DND-41 (cell line): ENCODE data around the gene ENAM.
"Not testable (repeated sequence)": the region's sequence is repeated elsewhere in the genome, so short reads cannot be mapped to it uniquely, and the experiment has no call there.

Source experiments
- ATAC-seq: fragments of 200-7000 bp; cut with Tn5 transposase; 3 replicates; pipeline ENCODE4 v1.9.1; 2021; ENCODE audit warnings: low read depth; ENCODE audit not compliant: insufficient read depth
- DNase-seq: peaks from one replicate; pipeline ENCODE4 v3.0.0-alpha.2; 2020
- H2AFZ ChIP-seq: 2 replicates; pipeline ENCODE4 v1.6.0; 2012; ENCODE audit warnings: low read depth, low read length
- H3K27ac ChIP-seq: 2 replicates; pipeline ENCODE4 v1.5.1; 2012; ENCODE audit warnings: low read length, inconsistent platforms
- H3K27me3 ChIP-seq: fragments of 200-600 bp; sonication (generic); 2 replicates; pipeline ENCODE4 v1.6.0; 2012; ENCODE audit warnings: low read length, mild to moderate bottlenecking, inconsistent platforms; ENCODE audit not compliant: insufficient read depth, poor library complexity
- H3K36me3 ChIP-seq: 2 replicates; pipeline ENCODE4 v1.5.1; 2012; ENCODE audit warnings: low read length, inconsistent platforms; ENCODE audit not compliant: insufficient read depth
- H3K4me1 ChIP-seq: 2 replicates; pipeline ENCODE4 v1.5.1; 2012; ENCODE audit warnings: mild to moderate bottlenecking, low read length; ENCODE audit not compliant: insufficient read depth
- H3K4me2 ChIP-seq: 2 replicates; pipeline ENCODE4 v1.6.0; 2012; ENCODE audit warnings: mild to moderate bottlenecking, moderate library complexity, low read length, inconsistent platforms; ENCODE audit not compliant: insufficient read depth
- H3K4me3 ChIP-seq, 2 experiments: fragments of 200-600 bp in 1 of 2; shearing (Covaris generic) in 1 of 2; 2 replicates each; pipeline ENCODE4 v1.5.1; 2012 to 2016; ENCODE audit warnings: inconsistent platforms in 2 of 2, low read length in 2 of 2, mild to moderate bottlenecking in 2 of 2, low read depth in 1 of 2, moderate library complexity in 1 of 2
- H3K79me2 ChIP-seq: 2 replicates; pipeline ENCODE4 v1.6.0; 2012; ENCODE audit warnings: low read length, inconsistent platforms; ENCODE audit not compliant: insufficient read depth
- H3K9ac ChIP-seq: 2 replicates; pipeline ENCODE4 v1.6.0; 2012; ENCODE audit warnings: low read depth, mild to moderate bottlenecking, inconsistent platforms, low read length, moderate library complexity
- H3K9me3 ChIP-seq: 2 replicates; pipeline ENCODE4 v1.5.1; 2012; ENCODE audit warnings: low read length, moderate library complexity, mild to moderate bottlenecking, inconsistent platforms; ENCODE audit not compliant: insufficient read depth, severe bottlenecking
- H4K20me1 ChIP-seq: 2 replicates; pipeline ENCODE4 v1.6.0; 2012; ENCODE audit warnings: low read length; ENCODE audit not compliant: insufficient read depth
- EZH2 ChIP-seq: IDR thresholded peaks from 3 replicates; pipeline ENCODE4 v1.6.1; 2012; ENCODE audit warnings: borderline replicate concordance, low read depth, mild to moderate bottlenecking, moderate library complexity, low read length, inconsistent platforms; ENCODE audit not compliant: severe bottlenecking
- TF ChIP-seq, protein P1 (sequence below): IDR thresholded peaks from 2 replicates; pipeline ENCODE4 v1.5.1; 2012; ENCODE audit warnings: borderline replicate concordance, low read length, moderate library complexity, mild to moderate bottlenecking; ENCODE audit not compliant: poor library complexity, severe bottlenecking; ENCODE audit errors: extremely low read depth

Gene ENAM

DNA sequence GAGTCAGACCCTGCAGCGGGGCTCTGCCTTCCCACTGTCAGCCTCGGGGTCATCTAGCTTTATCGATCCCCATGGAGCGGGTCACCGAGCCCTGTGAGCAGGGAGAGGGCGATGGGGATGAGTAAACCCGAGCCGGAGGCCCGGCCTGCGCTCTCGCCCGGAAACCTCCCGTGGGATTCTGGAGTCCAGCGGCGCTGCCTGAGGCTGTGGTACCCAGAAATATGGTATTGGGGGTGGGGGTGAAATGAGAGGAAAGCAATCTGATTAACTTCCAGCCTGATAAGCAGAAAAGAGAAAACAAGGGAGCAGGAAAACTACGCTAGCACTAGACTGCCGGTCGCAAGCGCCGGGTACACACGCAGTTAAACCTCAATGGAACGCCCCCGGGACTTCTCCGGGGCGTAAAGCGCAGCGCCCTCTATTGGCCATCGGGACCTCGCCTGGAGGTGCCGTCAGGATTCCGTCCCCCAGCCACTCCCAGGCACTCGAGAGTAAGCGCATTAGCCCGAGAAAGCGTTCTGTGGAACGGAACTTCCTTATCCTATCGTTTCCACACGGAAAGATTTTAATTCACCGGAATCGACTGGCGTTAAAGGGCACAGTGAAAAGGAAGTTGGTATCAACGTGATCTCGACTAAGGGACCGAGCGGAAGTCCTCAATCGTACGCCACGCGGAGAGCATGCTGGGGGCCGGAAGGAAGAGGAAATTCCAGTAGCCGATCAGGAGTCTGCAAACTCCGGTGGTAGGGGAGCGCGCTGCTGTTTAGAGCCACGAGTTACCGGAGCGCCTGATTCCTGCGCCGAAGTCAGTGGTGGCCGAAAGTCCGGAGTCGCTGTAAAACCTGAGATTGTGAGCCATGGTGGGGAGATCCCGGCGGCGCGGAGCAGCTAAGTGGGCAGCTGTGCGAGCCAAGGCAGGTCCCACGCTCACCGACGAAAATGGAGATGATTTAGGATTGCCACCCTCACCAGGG is 59.6 kb downstream of the ENAM start, which contains the start of gene UTP3:
Gene UTP3 (plus strand): TSS at position 712 of the 974 bp plus-strand sequence. CDS start 146 bp downstream, at position 858.
- Histone ChIP-seq H3K9me3 (no peaks in the 10 kb centered on the region), H3K36me3 (peaks cover 43% of the 10 kb centered on the region), H3K27me3 (no peaks in the 10 kb centered on the region), H2AFZ (peak within 1 kb of the TSS; percentile 71), H3K4me3 (peak within 1 kb of the TSS; percentile 49 to 71), H3K27ac (peak within 1 kb of the TSS; percentile 98), H4K20me1 (peaks cover 32% of the 10 kb centered on the region), H3K9ac (peak within 1 kb of the TSS; percentile 95), H3K79me2 (peaks cover 69% of the 10 kb centered on the region), H3K4me1 (peaks cover 74% of the 10 kb centered on the region), H3K4me2 (peak within 1 kb of the TSS; percentile 90)
- ATAC-seq (peak; percentile 90), DNase-seq (peak; percentile 98)
- TF ChIP-seq, protein P1, sequence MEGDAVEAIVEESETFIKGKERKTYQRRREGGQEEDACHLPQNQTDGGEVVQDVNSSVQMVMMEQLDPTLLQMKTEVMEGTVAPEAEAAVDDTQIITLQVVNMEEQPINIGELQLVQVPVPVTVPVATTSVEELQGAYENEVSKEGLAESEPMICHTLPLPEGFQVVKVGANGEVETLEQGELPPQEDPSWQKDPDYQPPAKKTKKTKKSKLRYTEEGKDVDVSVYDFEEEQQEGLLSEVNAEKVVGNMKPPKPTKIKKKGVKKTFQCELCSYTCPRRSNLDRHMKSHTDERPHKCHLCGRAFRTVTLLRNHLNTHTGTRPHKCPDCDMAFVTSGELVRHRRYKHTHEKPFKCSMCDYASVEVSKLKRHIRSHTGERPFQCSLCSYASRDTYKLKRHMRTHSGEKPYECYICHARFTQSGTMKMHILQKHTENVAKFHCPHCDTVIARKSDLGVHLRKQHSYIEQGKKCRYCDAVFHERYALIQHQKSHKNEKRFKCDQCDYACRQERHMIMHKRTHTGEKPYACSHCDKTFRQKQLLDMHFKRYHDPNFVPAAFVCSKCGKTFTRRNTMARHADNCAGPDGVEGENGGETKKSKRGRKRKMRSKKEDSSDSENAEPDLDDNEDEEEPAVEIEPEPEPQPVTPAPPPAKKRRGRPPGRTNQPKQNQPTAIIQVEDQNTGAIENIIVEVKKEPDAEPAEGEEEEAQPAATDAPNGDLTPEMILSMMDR, result peak; percentile 98
- no peak for TF ChIP-seq EZH2

DNA sequence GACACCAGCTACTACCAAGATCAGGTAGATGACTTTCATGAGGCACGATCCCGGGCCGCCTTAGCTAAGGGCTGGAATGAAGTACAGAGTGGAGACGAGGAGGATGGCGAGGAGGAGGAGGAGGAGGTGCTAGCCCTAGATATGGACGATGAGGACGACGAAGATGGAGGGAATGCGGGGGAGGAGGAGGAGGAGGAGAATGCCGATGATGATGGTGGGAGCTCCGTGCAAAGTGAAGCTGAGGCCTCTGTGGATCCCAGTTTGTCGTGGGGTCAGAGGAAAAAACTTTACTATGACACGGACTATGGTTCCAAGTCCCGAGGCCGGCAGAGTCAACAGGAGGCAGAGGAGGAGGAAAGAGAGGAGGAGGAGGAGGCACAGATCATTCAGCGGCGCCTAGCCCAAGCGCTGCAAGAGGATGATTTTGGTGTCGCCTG is 60.3 kb downstream of the ENAM start:
- DNase-seq (no peak), ATAC-seq (peak; percentile 3; the same call in 2 of the 3 replicates)
- H3K4me1 ChIP-seq, result peaks cover 69% of the 10 kb centered on the region
- H3K79me2 ChIP-seq, result peaks cover 76% of the 10 kb centered on the region
- H3K27me3 ChIP-seq, result no peaks in the 10 kb centered on the region
- peaks cover 47% of the 10 kb centered on the region for H3K36me3 ChIP-seq
- peaks cover 32% of the 10 kb centered on the region for H4K20me1 ChIP-seq
- peak overlapping the region; percentile 49 to 71 for H3K4me3 ChIP-seq
- peak overlapping the region; percentile 98 for H3K27ac ChIP-seq
- H3K9me3 ChIP-seq, result no peaks in the 10 kb centered on the region
- TF ChIP-seq, protein P1, result no peak
- no peak for TF ChIP-seq EZH2
- peak overlapping the region; percentile 54 for H2AFZ ChIP-seq
- peak overlapping the region; percentile 90 for H3K4me2 ChIP-seq
- peak overlapping the region; percentile 95 for H3K9ac ChIP-seq

DNA sequence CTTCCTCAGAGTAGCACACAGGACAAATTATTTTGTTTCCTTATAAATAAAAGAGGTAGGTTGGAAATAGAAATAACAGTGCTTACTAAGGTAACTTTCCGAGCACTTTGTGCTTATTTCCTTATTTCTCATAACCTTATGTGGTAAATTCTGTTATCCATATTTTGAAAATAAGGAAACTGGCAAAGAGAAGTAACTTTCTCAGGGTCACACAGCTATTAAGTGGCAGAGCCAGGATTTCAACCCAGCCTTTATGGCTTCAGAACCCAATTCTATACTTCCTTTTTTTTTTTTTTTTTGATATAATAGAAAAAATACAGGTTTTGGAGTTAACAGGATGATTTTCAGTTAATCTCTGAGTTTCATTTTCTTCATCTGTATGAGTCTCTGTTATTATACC is 63.1 kb downstream of the ENAM start:
- Histone ChIP-seq H4K20me1 (peaks cover 32% of the 10 kb centered on the region), H3K79me2 (peaks cover 83% of the 10 kb centered on the region), H3K4me3 (peak overlapping the region in 1 of 2 experiments; percentile 71; a peak in 1 of 4 replicates), H2AFZ (no peak overlapping the region), H3K27me3 (no peaks in the 10 kb centered on the region), H3K9me3 (no peaks in the 10 kb centered on the region), H3K27ac (no peak overlapping the region), H3K36me3 (peaks cover 55% of the 10 kb centered on the region), H3K4me2 (peak overlapping the region; percentile 90), H3K4me1 (peaks cover 53% of the 10 kb centered on the region), H3K9ac (peak overlapping the region; percentile 95)
- TF ChIP-seq, protein P1, result no peak
- no peak for TF ChIP-seq EZH2
- DNase-seq (no peak), ATAC-seq (no peak)

DNA sequence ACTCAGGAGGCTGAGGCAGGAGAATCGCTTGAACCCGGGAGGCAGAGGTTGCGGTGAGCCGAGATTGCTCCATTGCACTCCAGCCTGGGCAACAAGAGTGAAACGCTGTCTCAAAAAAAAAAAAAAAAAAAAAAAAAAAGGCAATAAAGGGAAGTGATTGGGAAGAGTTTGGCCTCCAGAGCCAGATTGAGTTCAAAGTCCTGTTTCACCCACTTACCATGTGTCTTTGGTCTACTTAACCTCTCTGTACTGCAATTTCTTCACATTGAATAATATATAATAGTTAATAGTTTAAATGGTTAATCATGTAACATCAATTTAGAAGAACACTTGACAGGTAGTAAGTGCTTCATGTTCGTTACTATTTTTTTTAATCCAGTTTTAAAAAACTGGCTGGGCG is 66.1 kb downstream of the ENAM start:
- H3K27ac ChIP-seq, H3K4me2 ChIP-seq, H3K9ac ChIP-seq, H3K27me3 ChIP-seq, DNase-seq, H3K4me3 ChIP-seq, ATAC-seq, H2AFZ ChIP-seq, H3K9me3 ChIP-seq: not testable (repeated sequence)
- Histone ChIP-seq H3K4me1 (peaks cover 34% of the 10 kb centered on the region), H3K79me2 (peaks cover 54% of the 10 kb centered on the region), H3K36me3 (peaks cover 43% of the 10 kb centered on the region), H4K20me1 (peaks cover 21% of the 10 kb centered on the region; the same call in 1 of the 2 replicates)
